CD14-positive monocyte (primary cell): ENCODE data around the gene CADM2. TPM values are rescaled to one million over a fixed set of nuclear protein-coding genes. Genes with fewer than 3 reads are reported as not detected.

Experiments used
- DNase-seq, 3 donors: peaks; one replicate each; pipeline ENCODE4 v3.0.0-alpha.2; 2011 to 2022
- H2AFZ ChIP-seq: 2 replicates; pipeline ENCODE4 v1.6.0; 2012; ENCODE audit warnings: mild to moderate bottlenecking, low read depth, low read length, inconsistent platforms; ENCODE audit not compliant: insufficient read depth, poor library complexity, severe bottlenecking
- H3K27ac ChIP-seq, 2 donors: 1 replicate in 1 of 2; 2 replicates in 1 of 2; pipeline ENCODE4 v1.5.1; 2012 to 2013; ENCODE audit warnings: low read length in 2 of 2, control low read depth in 1 of 2, inconsistent platforms in 1 of 2, low read depth in 1 of 2, mild to moderate bottlenecking in 1 of 2
- H3K27me3 ChIP-seq, 2 donors: one replicate each; pipeline versions ENCODE4 v1.6.0 to v1.6.1; 2011 to 2013; ENCODE audit warnings: low read length in 2 of 2; ENCODE audit not compliant: control insufficient read depth in 2 of 2, insufficient read depth in 2 of 2
- H3K36me3 ChIP-seq, 2 donors: replicated peaks in 1 of 2; 1 replicate in 1 of 2; 2 replicates in 1 of 2; pipeline versions ENCODE4 v1.5.1 to v1.6.1; 2012 to 2013; ENCODE audit warnings: low read length in 2 of 2, control low read depth in 1 of 2, inconsistent platforms in 1 of 2, mild to moderate bottlenecking in 1 of 2; ENCODE audit not compliant: insufficient read depth in 2 of 2, control insufficient read depth in 1 of 2
- H3K4me1 ChIP-seq, 2 donors: 1 replicate in 1 of 2; 2 replicates in 1 of 2; pipeline versions ENCODE4 v1.5.1 to v1.6.1; 2012 to 2013; ENCODE audit warnings: low read length in 2 of 2, control low read depth in 1 of 2, inconsistent platforms in 1 of 2, mild to moderate bottlenecking in 1 of 2, moderate library complexity in 1 of 2; ENCODE audit not compliant: insufficient read depth in 2 of 2, control insufficient read depth in 1 of 2
- H3K4me2 ChIP-seq: replicated peaks from 2 replicates; pipeline ENCODE3; 2012; ENCODE audit warnings: low read length, moderate library complexity, mild to moderate bottlenecking; ENCODE audit not compliant: poor library complexity, severe bottlenecking; ENCODE audit errors: extremely low read depth
- H3K4me3 ChIP-seq, 3 experiments: fragments of 200-600 bp in 1 of 3; sonication (generic) in 1 of 3; replicated peaks in 1 of 3; 1 replicate in 2 of 3; 2 replicates in 1 of 3; pipeline ENCODE4 v1.5.1; 2011 to 2013; ENCODE audit warnings: low read length in 3 of 3, mild to moderate bottlenecking in 3 of 3, control low read depth in 2 of 3, low read depth in 2 of 3, inconsistent platforms in 1 of 3, moderate library complexity in 1 of 3
- H3K79me2 ChIP-seq: 2 replicates; pipeline ENCODE4 v1.6.0; 2012; ENCODE audit warnings: mild to moderate bottlenecking, control low read depth, inconsistent platforms, low read length, moderate library complexity; ENCODE audit not compliant: insufficient read depth
- H3K9ac ChIP-seq: 2 replicates; pipeline ENCODE4 v1.6.0; 2017; ENCODE audit warnings: low read length, mild to moderate bottlenecking; ENCODE audit not compliant: insufficient read depth, poor library complexity, severe bottlenecking
- H3K9me3 ChIP-seq, 2 donors: replicated peaks in 1 of 2; 1 replicate in 1 of 2; 2 replicates in 1 of 2; pipeline versions ENCODE4 v1.5.1 to v1.6.1; 2012 to 2013; ENCODE audit warnings: low read length in 2 of 2, control low read depth in 1 of 2; ENCODE audit not compliant: control insufficient read depth in 1 of 2, insufficient read depth in 1 of 2
- H4K20me1 ChIP-seq: 2 replicates; pipeline ENCODE4 v1.6.0; 2012; ENCODE audit warnings: mild to moderate bottlenecking, low read length, control low read depth, moderate library complexity; ENCODE audit not compliant: insufficient read depth
- H3K27ac Mint-ChIP-seq, 7 donors: one replicate each; pipeline ENCODE4 v1.8.0; 2020; ENCODE audit warnings: mild to moderate bottlenecking in 7 of 7, mixed read lengths in 7 of 7, moderate library complexity in 6 of 7, inconsistent platforms in 2 of 7
- H3K27me3 Mint-ChIP-seq, 3 donors: one replicate each; pipeline ENCODE4 v1.8.0; 2021 to 2022; ENCODE audit warnings: low read depth in 3 of 3, mild to moderate bottlenecking in 3 of 3, mixed read lengths in 3 of 3, moderate library complexity in 3 of 3, inconsistent platforms in 1 of 3
- H3K36me3 Mint-ChIP-seq, 2 donors: one replicate each; pipeline ENCODE4 v1.8.0; 2020; ENCODE audit warnings: mixed read lengths in 2 of 2, inconsistent platforms in 1 of 2, mild to moderate bottlenecking in 1 of 2
- H3K4me1 Mint-ChIP-seq: one replicate; pipeline ENCODE4 v1.8.0; 2020; ENCODE audit warnings: mild to moderate bottlenecking, mixed read lengths
- H3K4me3 Mint-ChIP-seq, 2 donors: one replicate each; pipeline ENCODE4 v1.8.0; 2020; ENCODE audit warnings: mild to moderate bottlenecking in 2 of 2, mixed read lengths in 2 of 2, moderate library complexity in 1 of 2
- H3K9me3 Mint-ChIP-seq, 7 donors: one replicate each; pipeline ENCODE4 v1.8.0; 2020 to 2022; ENCODE audit warnings: mixed read lengths in 7 of 7, mild to moderate bottlenecking in 6 of 7, moderate library complexity in 6 of 7, inconsistent platforms in 2 of 7
- CTCF ChIP-seq: fragments of 200-600 bp; IDR thresholded peaks from one replicate; pipeline ENCODE4 v1.8.0; 2022; ENCODE audit warnings: antibody characterized with exemption, mild to moderate bottlenecking
- WGBS: methylation state at CpG from one replicate; pipeline ENCODE4 v1.1.5; 2013; ENCODE audit warnings: missing lambda C conversion rate; ENCODE audit not compliant: insufficient coverage; 5-methylcytosine and 5-hydroxymethylcytosine counted together
- intact Hi-C, 2 donors: fragments of 100-400 bp; cut with micrococcal nuclease; formaldehyde crosslinking; loops; one replicate each; pipeline versions ENCODE4 v1.15.0 to v1.15.1; 2023
- polyA plus RNA-seq, 3 donors: library from polyadenylated mRNA; depleted of rRNA in 1 of 3; unstranded in 2 of 3; stranded (reverse) in 1 of 3; fragments of 300-500 nt in 2 of 3; fragments of >200 nt in 1 of 3; fragmentation: Illumina TruSeq in 2 of 3; gene quantifications; 1 replicate in 2 of 3; 2 replicates in 1 of 3; pipeline ENCODE4 v1.2.3, GENCODE V29; 2012 to 2021

Gene CADM2
- polyA plus RNA-seq, 3 donors, result not detected

GRCh38 chr3:85660451-85660850, 701.7 kb downstream of the CADM2 start:
- no peaks in the 10 kb centered on the region for H3K4me1 Mint-ChIP-seq
- no peaks in the 10 kb centered on the region for H3K36me3 Mint-ChIP-seq
- peaks cover 0 to under 1% (median 0%) of the 10 kb centered on the region in 7 donors for H3K9me3 Mint-ChIP-seq
- no peaks in the 10 kb centered on the region for H3K9me3 ChIP-seq
- no peak for TF ChIP-seq CTCF
- no peaks in the 10 kb centered on the region for H3K79me2 ChIP-seq
- H3K27me3 Mint-ChIP-seq, result no peaks in the 10 kb centered on the region
- H3K4me2 ChIP-seq, result no peak overlapping the region
- no peak overlapping the region for H3K27ac Mint-ChIP-seq
- H4K20me1 ChIP-seq, result no peaks in the 10 kb centered on the region
- no peak overlapping the region for H3K27ac ChIP-seq
- no peaks in the 10 kb centered on the region for H3K27me3 ChIP-seq
- H3K4me1 ChIP-seq, result no peaks in the 10 kb centered on the region
- no peaks in the 10 kb centered on the region for H3K36me3 ChIP-seq
- WGBS, result no CpG with 5 or more reads among the region's 2 CpGs
- DNase-seq, result no peak
- intact Hi-C loops, result no loop called here
- H3K9ac ChIP-seq, result no peak overlapping the region
- no peak overlapping the region for H3K4me3 ChIP-seq
- H2AFZ ChIP-seq, result no peak overlapping the region
- no peak overlapping the region for H3K4me3 Mint-ChIP-seq

GRCh38 chr3:85662462-85662861, 703.7 kb downstream of the CADM2 start:
- H3K9me3 Mint-ChIP-seq, result no peaks in the 10 kb centered on the region
- H3K79me2 ChIP-seq, result no peaks in the 10 kb centered on the region
- H3K36me3 ChIP-seq, result no peaks in the 10 kb centered on the region
- intact Hi-C loops, result no loop called here
- H3K4me3 Mint-ChIP-seq, result no peak overlapping the region
- H2AFZ ChIP-seq, result no peak overlapping the region
- no peaks in the 10 kb centered on the region for H3K27me3 ChIP-seq
- H3K36me3 Mint-ChIP-seq, result no peaks in the 10 kb centered on the region
- no peaks in the 10 kb centered on the region for H3K9me3 ChIP-seq
- H3K4me1 Mint-ChIP-seq, result no peaks in the 10 kb centered on the region
- no peak overlapping the region for H3K27ac ChIP-seq
- no peak overlapping the region for H3K9ac ChIP-seq
- no peak overlapping the region for H3K27ac Mint-ChIP-seq
- H3K4me2 ChIP-seq, result no peak overlapping the region
- WGBS, result 100% methylated on average over 1 of the region's 3 CpGs
- H4K20me1 ChIP-seq, result no peaks in the 10 kb centered on the region
- DNase-seq, result no peak
- no peaks in the 10 kb centered on the region for H3K4me1 ChIP-seq
- no peak for TF ChIP-seq CTCF
- no peak overlapping the region for H3K4me3 ChIP-seq
- no peaks in the 10 kb centered on the region for H3K27me3 Mint-ChIP-seq
